Activated T-cell treated with anti-CD3 and anti-CD28 coated beads, Interleukin-2, amount 50 U/mL, for 72 hours (primary cell): ENCODE measurements around the gene COL21A1. TPM values are rescaled to one million over a fixed set of nuclear protein-coding genes. Genes with fewer than 3 reads are reported as not detected.

Experiments used
- ATAC-seq, 2 donors: fragments of 150-1000 bp; cut with Tn5 transposase; replicated peaks in 1 of 2; 2 replicates each; pipeline ENCODE4 v1.10.0; 2021; ENCODE audit warnings: moderate library complexity in 2 of 2, mild to moderate bottlenecking in 1 of 2
- DNase-seq, 2 donors: peaks; one replicate each; pipeline ENCODE4 v3.0.0; 2021 to 2022; ENCODE audit warnings: mixed read lengths in 1 of 2
- H3K27ac Mint-ChIP-seq: one replicate; pipeline ENCODE4 v1.8.0; 2022; ENCODE audit warnings: mild to moderate bottlenecking, moderate library complexity, mixed read lengths
- H3K27me3 Mint-ChIP-seq: one replicate; pipeline ENCODE4 v1.8.0; 2022; ENCODE audit warnings: low read depth, mixed read lengths
- H3K36me3 Mint-ChIP-seq, 2 donors: one replicate each; pipeline ENCODE4 v1.8.0; 2022; ENCODE audit warnings: mixed read lengths in 2 of 2, mild to moderate bottlenecking in 1 of 2; ENCODE audit not compliant: insufficient read depth in 2 of 2
- H3K4me1 Mint-ChIP-seq: one replicate; pipeline ENCODE4 v1.8.0; 2022; ENCODE audit warnings: low read depth, mixed read lengths
- H3K4me3 Mint-ChIP-seq, 2 donors: one replicate each; pipeline ENCODE4 v1.8.0; 2022; ENCODE audit warnings: mild to moderate bottlenecking in 2 of 2, mixed read lengths in 2 of 2, moderate library complexity in 2 of 2
- H3K9me3 Mint-ChIP-seq, 2 donors: one replicate each; pipeline ENCODE4 v1.8.0; 2022; ENCODE audit warnings: mixed read lengths in 2 of 2
- total RNA-seq, 2 donors: library from RNA; stranded (reverse); gene quantifications; one replicate each; pipeline ENCODE4 v1.2.3, GENCODE V29; 2022

The COL21A1 gene
- total RNA-seq, 2 donors from 2014 or later: not detected

DNA sequence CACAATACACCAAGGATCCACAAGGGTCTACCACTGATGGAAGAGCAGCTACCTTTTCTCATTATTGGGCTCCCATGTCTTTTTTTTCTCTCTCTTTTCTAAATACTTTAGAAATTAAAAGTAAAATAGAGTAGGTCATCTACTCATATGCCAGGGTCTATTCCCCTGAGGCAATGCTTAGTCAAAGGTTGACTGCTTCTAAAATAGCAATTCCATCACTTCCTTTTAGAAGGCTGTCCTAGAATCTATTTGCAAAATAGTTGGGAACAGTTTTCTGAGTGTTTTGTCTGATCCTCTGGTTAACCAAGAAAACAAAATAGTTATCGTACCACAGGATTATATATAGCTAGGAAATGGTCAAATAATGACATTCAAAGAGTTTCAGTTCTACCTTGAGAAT is 174.1 kb downstream of the COL21A1 start:
- no peak for ATAC-seq
- H3K27ac Mint-ChIP-seq: no peak overlapping the region
- H3K4me1 Mint-ChIP-seq: no peaks in the 10 kb centered on the region
- H3K27me3 Mint-ChIP-seq: no peaks in the 10 kb centered on the region
- H3K9me3 Mint-ChIP-seq: peaks cover 4 to 8% of the 10 kb centered on the region in 2 donors
- no peak overlapping the region for H3K4me3 Mint-ChIP-seq
- DNase-seq: no peak
- no peaks in the 10 kb centered on the region for H3K36me3 Mint-ChIP-seq

GRCh38 chr6:56072856-56073255 is 174.5 kb downstream of the COL21A1 start:
- Mint-ChIP-seq H3K36me3 (no peaks in the 10 kb centered on the region), H3K27ac (no peak overlapping the region), H3K4me1 (no peaks in the 10 kb centered on the region), H3K4me3 (no peak overlapping the region), H3K9me3 (peaks cover 4 to 8% of the 10 kb centered on the region in 2 donors), H3K27me3 (no peaks in the 10 kb centered on the region)
- DNase-seq (no peak), ATAC-seq (no peak)

- Mint-ChIP-seq H3K27ac (no peak overlapping the region), H3K9me3 (peaks cover 0 to 7% of the 10 kb centered on the region in 2 donors)
Observed at GRCh38 chr6:56065408-56065807, 182.0 kb downstream of the COL21A1 start.

GRCh38 chr6:56062836-56063235 is 184.5 kb downstream of the COL21A1 start:
- Mint-ChIP-seq H3K4me1 (no peaks in the 10 kb centered on the region), H3K9me3 (peaks cover 0 to 7% of the 10 kb centered on the region in 2 donors), H3K27ac (no peak overlapping the region), H3K4me3 (no peak overlapping the region), H3K36me3 (no peaks in the 10 kb centered on the region), H3K27me3 (no peaks in the 10 kb centered on the region)
- ATAC-seq (no peak), DNase-seq (no peak)

More at GRCh38 chr6:56065408-56065807, 182.0 kb downstream of the COL21A1 start:
- DNase-seq (no peak), ATAC-seq (no peak)
- H3K4me3 Mint-ChIP-seq: no peak overlapping the region
- no peaks in the 10 kb centered on the region for H3K27me3 Mint-ChIP-seq
- no peaks in the 10 kb centered on the region for H3K36me3 Mint-ChIP-seq
- H3K4me1 Mint-ChIP-seq: no peaks in the 10 kb centered on the region

DNA sequence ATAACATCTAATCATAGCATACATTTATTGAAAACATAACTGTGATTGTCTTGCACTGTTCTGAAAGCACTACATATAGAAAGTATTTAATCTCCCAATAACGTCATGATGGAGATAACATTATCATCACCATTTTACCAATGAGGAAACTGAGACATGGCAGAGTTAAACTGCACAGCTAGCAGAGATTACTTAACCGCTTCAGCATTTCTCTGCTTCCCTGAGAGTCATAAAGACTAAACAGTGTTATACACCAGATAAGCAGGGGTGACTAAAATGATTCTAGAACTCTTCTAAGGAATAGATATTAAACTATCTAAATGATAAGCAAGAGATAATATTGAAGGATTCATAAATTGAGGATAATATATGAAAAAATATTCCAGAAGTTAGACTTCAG is 188.7 kb downstream of the COL21A1 start:
- no peak overlapping the region for H3K4me3 Mint-ChIP-seq
- H3K36me3 Mint-ChIP-seq: no peaks in the 10 kb centered on the region
- ATAC-seq (no peak), DNase-seq (no peak)
- H3K4me1 Mint-ChIP-seq: no peaks in the 10 kb centered on the region
- H3K27me3 Mint-ChIP-seq: no peaks in the 10 kb centered on the region
- H3K9me3 Mint-ChIP-seq: peaks cover 0 to 2% of the 10 kb centered on the region in 2 donors
- no peak overlapping the region for H3K27ac Mint-ChIP-seq

DNA sequence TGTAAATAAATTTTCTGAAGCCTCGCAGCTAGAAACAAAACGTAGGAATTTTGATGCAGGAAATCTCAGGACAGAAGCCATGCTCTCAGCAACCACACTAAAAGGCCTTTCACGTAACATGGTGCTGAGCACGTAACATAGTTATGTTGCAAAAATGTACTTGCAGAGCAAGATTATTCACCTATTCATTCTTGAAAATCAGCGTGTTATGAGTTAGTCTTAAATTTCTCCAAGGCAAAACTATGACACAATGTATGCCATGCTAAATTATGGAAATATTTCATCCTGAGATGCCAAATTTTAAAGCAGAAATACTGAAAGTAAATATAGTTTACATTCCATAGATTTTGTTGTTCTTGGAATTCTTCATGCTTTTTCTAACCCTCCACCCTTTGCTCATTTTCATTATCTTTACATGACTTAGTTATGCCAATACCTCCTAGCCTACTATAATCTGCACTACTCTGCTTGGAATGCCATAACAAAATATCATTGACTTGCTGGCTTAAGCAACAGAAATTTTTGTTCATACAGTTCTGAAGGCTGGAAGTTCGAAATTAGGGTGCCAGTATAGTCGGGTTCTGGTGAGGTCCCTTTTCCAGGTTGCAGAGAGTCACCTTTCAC is 192.2 kb downstream of the COL21A1 start:
- H3K27ac Mint-ChIP-seq: no peak overlapping the region
- no peak for ATAC-seq
- H3K4me3 Mint-ChIP-seq: no peak overlapping the region
- no peak for DNase-seq
- H3K27me3 Mint-ChIP-seq: no peaks in the 10 kb centered on the region
- no peaks in the 10 kb centered on the region for H3K4me1 Mint-ChIP-seq
- no peaks in the 10 kb centered on the region for H3K36me3 Mint-ChIP-seq
- H3K9me3 Mint-ChIP-seq: no peaks in the 10 kb centered on the region

- Mint-ChIP-seq H3K9me3 (peaks cover 0 to 3% of the 10 kb centered on the region in 2 donors), H3K27ac (no peak overlapping the region), H3K27me3 (no peaks in the 10 kb centered on the region), H3K36me3 (no peaks in the 10 kb centered on the region), H3K4me1 (no peaks in the 10 kb centered on the region), H3K4me3 (no peak overlapping the region)
- DNase-seq (no peak), ATAC-seq (no peak)
Observed at GRCh38 chr6:56051202-56051598, 196.2 kb downstream of the COL21A1 start.

GRCh38 chr6:56050530-56051201 is 196.7 kb downstream of the COL21A1 start:
- Mint-ChIP-seq H3K9me3 (peaks cover 0 to 3% of the 10 kb centered on the region in 2 donors), H3K4me3 (no peak overlapping the region), H3K36me3 (no peaks in the 10 kb centered on the region), H3K27ac (no peak overlapping the region), H3K27me3 (no peaks in the 10 kb centered on the region), H3K4me1 (no peaks in the 10 kb centered on the region)
- ATAC-seq (no peak), DNase-seq (no peak)

DNA sequence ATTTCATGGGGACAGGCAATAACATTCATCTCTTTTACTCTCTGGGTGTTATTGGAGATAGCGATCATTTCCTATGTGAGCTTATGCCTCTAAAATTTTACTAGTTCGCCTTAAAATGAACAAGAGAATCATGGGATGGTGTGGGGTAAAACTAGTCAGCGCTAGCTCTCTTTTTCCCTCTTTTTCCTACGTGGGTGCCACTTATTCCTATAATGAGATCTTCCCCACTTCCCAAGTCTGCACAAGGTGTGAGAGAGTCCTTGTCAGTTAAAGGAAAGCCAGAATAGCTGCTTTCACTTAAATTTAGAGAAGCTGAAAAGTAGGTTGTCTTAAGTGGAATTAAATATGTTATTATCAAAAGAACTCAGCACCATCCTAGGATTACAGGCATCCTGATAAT is 198.8 kb downstream of the COL21A1 start:
- H3K9me3 Mint-ChIP-seq: peaks cover 0 to 3% of the 10 kb centered on the region in 2 donors
- no peaks in the 10 kb centered on the region for H3K27me3 Mint-ChIP-seq
- no peak for ATAC-seq
- H3K4me3 Mint-ChIP-seq: no peak overlapping the region
- no peak overlapping the region for H3K27ac Mint-ChIP-seq
- H3K4me1 Mint-ChIP-seq: no peaks in the 10 kb centered on the region
- no peaks in the 10 kb centered on the region for H3K36me3 Mint-ChIP-seq
- DNase-seq: no peak

GRCh38 chr6:56047931-56048540 is 199.3 kb downstream of the COL21A1 start:
- H3K27ac Mint-ChIP-seq: no peak overlapping the region
- no peak for ATAC-seq
- DNase-seq: no peak
- H3K36me3 Mint-ChIP-seq: no peaks in the 10 kb centered on the region
- no peaks in the 10 kb centered on the region for H3K4me1 Mint-ChIP-seq
- H3K4me3 Mint-ChIP-seq: no peak overlapping the region
- H3K27me3 Mint-ChIP-seq: no peaks in the 10 kb centered on the region
- peaks cover 0 to 3% of the 10 kb centered on the region in 2 donors for H3K9me3 Mint-ChIP-seq

- no peak overlapping the region for H3K27ac Mint-ChIP-seq
- H3K4me1 Mint-ChIP-seq: no peaks in the 10 kb centered on the region
- peaks cover 0 to 3% of the 10 kb centered on the region in 2 donors for H3K9me3 Mint-ChIP-seq
- no peak for ATAC-seq
- no peak for DNase-seq
- H3K4me3 Mint-ChIP-seq: no peak overlapping the region
- H3K36me3 Mint-ChIP-seq: no peaks in the 10 kb centered on the region
- no peaks in the 10 kb centered on the region for H3K27me3 Mint-ChIP-seq
Observed at GRCh38 chr6:56046576-56046975, 200.8 kb downstream of the COL21A1 start.

DNA sequence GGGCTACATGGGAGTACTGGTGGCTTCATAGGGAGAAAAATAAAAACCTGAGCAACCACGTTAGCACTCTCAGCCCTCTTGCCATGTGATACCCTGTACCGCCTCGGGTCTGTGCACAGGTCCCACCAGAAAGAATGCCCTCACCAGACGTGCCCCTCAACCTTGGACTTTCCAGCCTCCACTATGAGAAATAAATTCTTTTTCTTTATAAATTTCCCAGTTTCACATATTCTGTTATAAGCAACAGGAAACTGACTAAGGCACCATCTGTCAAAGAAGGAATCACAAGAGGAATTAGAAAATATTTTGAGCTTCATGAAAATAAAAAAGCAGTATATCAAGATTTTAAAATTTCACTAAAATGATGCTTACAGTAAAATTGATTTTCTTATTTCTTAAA is 203.6 kb downstream of the COL21A1 start:
- Mint-ChIP-seq H3K9me3 (peaks cover 2% of the 10 kb centered on the region in 2 donors), H3K27ac (no peak overlapping the region), H3K4me1 (no peaks in the 10 kb centered on the region), H3K36me3 (no peaks in the 10 kb centered on the region), H3K4me3 (no peak overlapping the region), H3K27me3 (no peaks in the 10 kb centered on the region)
- ATAC-seq (no peak), DNase-seq (no peak)

- Mint-ChIP-seq H3K9me3 (peaks cover 2 to 6% of the 10 kb centered on the region in 2 donors), H3K4me1 (no peaks in the 10 kb centered on the region), H3K27me3 (no peaks in the 10 kb centered on the region), H3K27ac (no peak overlapping the region), H3K36me3 (no peaks in the 10 kb centered on the region), H3K4me3 (no peak overlapping the region)
- no peak for ATAC-seq
- DNase-seq: no peak
Observed at GRCh38 chr6:56043076-56043475, 204.3 kb downstream of the COL21A1 start.
